Measurements from ENCODE around the gene MAMSTR.

Gene MAMSTR

GRCh38 chr19:48750351-48750750 is 30.8 kb upstream of the MAMSTR start (continued):
- TF ChIP-seq ZNF704 (tag by site-specific recombination; IDR thresholded peaks at IDR 0.05), result no peak
- TF ChIP-seq ZNF785 (tag by site-specific recombination; IDR thresholded peaks at IDR 0.05), result no peak

- H3K36me3 ChIP-seq (ENCODE audit: control insufficient read depth in 2 of 2, insufficient read depth in 1 of 2, low read length in 2 of 2), result no peaks in the 10 kb centered on the region
- H3K27ac ChIP-seq (ENCODE audit: extremely low read depth, low read depth, low read length), result no peak overlapping the region
- no peak overlapping the region for H3K4me3 ChIP-seq (ENCODE audit: low read depth, low read length)
- CTCF ChIA-PET, result no interaction called here
- peaks cover 3% of the 10 kb centered on the region; the same call in 1 of the 2 replicates for H3K4me1 ChIP-seq (ENCODE audit: control insufficient read depth, insufficient read depth, low read length)
- POLR2A ChIA-PET, result no interaction called here
- TF ChIP-seq ZNF146 (tag by site-specific recombination; IDR thresholded peaks at IDR 0.05), result no peak
- TF ChIP-seq ZNF121 (tag by site-specific recombination; IDR thresholded peaks at IDR 0.05), result no peak
- no peak for TF ChIP-seq KLF9 (tag by site-specific recombination; IDR thresholded peaks at IDR 0.05; ENCODE audit: low read depth)
- no peak for TF ChIP-seq MEIS1 (CRISPR knock-in tag; IDR thresholded peaks at IDR 0.05; ENCODE audit: borderline replicate concordance)
- no peak for TF ChIP-seq ZNF660 (tag by site-specific recombination; IDR thresholded peaks at IDR 0.05)
- TF ChIP-seq ZNF112 (tag by site-specific recombination; IDR thresholded peaks at IDR 0.05), result no peak
- TF ChIP-seq ZNF266 (tag by site-specific recombination; IDR thresholded peaks at IDR 0.05; ENCODE audit: low read depth), result no peak
- no peak for TF ChIP-seq GLI4 (tag by site-specific recombination; IDR thresholded peaks at IDR 0.05)
- no peak for TF ChIP-seq ZNF585B (tag by site-specific recombination; IDR thresholded peaks at IDR 0.05)
- no peak for TF ChIP-seq PBX3 (CRISPR knock-in tag; IDR thresholded peaks at IDR 0.05)
- TF ChIP-seq ZSCAN16 (tag by site-specific recombination; IDR thresholded peaks at IDR 0.05), result no peak
- TF ChIP-seq ZNF76 (tag by site-specific recombination; IDR thresholded peaks at IDR 0.05; ENCODE audit: borderline replicate concordance, low read depth), result no peak
- no peak for TF ChIP-seq GLIS2 (tag by site-specific recombination; IDR thresholded peaks at IDR 0.05)
- no peak for TF ChIP-seq ZNF544 (tag by site-specific recombination; IDR thresholded peaks at IDR 0.05)
- no peaks in the 10 kb centered on the region for H3K9me3 ChIP-seq (ENCODE audit: control insufficient read depth, insufficient read depth, low read depth, low read length)
These were observed 30.2 kb upstream of the MAMSTR start for GRCh38 chr19:48749571-48750198.

- H3K36me3 ChIP-seq (ENCODE audit: control insufficient read depth in 2 of 2, insufficient read depth in 1 of 2, low read length in 2 of 2), result no peaks in the 10 kb centered on the region
- H3K4me3 ChIP-seq (ENCODE audit: low read depth, low read length), result peak within 1 kb of the TSS; percentile 45
- POLR2A ChIA-PET, result interaction anchor here (0.5 to 2.5 kb wide), 9 partner anchors 8 to 642 kb away, joined by 3 to 18 read pairs (median 5); partner anchors contain the start of genes RPL18 and SPHK2
- H3K4me1 ChIP-seq (ENCODE audit: control insufficient read depth, insufficient read depth, low read length), result no peaks in the 10 kb centered on the region
- CTCF ChIA-PET, result interaction anchor here (0.6 to 1.5 kb wide), 7 partner anchors 8 to 84 kb away, joined by 3 to 5 read pairs (median 3); no protein-coding TSS in a partner anchor
- peak within 1 kb of the TSS; percentile 42; the same call in 1 of the 2 replicates for H3K27ac ChIP-seq (ENCODE audit: extremely low read depth, low read depth, low read length)
- no peaks in the 10 kb centered on the region for H3K9me3 ChIP-seq (ENCODE audit: control insufficient read depth, insufficient read depth, low read depth, low read length)
- peak; percentile 56; the same call in 1 of the 2 replicates for TF ChIP-seq ZSCAN30 (tag by site-specific recombination; IDR thresholded peaks at IDR 0.05)
- no peak for TF ChIP-seq ZNF561 (tag by site-specific recombination; IDR thresholded peaks at IDR 0.05; ENCODE audit: borderline replicate concordance)
- TF ChIP-seq TRIM28 (IDR thresholded peaks at IDR 0.05; ENCODE audit: borderline replicate concordance, low read length), result no peak
- peak; percentile 53; the same call in 1 of the 2 replicates for TF ChIP-seq SP3 (tag by site-specific recombination; IDR thresholded peaks at IDR 0.05)
- TF ChIP-seq GLIS2 (tag by site-specific recombination; IDR thresholded peaks at IDR 0.05), result peak; percentile 67; the same call in 1 of the 2 replicates
- TF ChIP-seq EGR2 (tag by site-specific recombination; IDR thresholded peaks at IDR 0.05; ENCODE audit: low read depth), result peak; percentile 74
- no peak for TF ChIP-seq ZNF341 (tag by site-specific recombination; IDR thresholded peaks at IDR 0.05; ENCODE audit: low read depth)
- peak; percentile 96 for TF ChIP-seq ZNF76 (tag by site-specific recombination; IDR thresholded peaks at IDR 0.05; ENCODE audit: borderline replicate concordance, low read depth)
- peak; percentile 52 for TF ChIP-seq SP2 (tag by site-specific recombination; IDR thresholded peaks at IDR 0.05)
- TF ChIP-seq ZBTB48 (tag by site-specific recombination; IDR thresholded peaks at IDR 0.05), result peak; percentile 68; the same call in 1 of the 2 replicates
- TF ChIP-seq ZNF791 (tag by site-specific recombination; IDR thresholded peaks at IDR 0.05), result no peak
- no peak for TF ChIP-seq SALL2 (tag by site-specific recombination; IDR thresholded peaks at IDR 0.05; ENCODE audit: borderline replicate concordance)
- TF ChIP-seq ZBTB26 (tag by site-specific recombination; optimal IDR thresholded peaks at IDR 0.05), result no peak
- peak; percentile 95 for TF ChIP-seq ATF2 (tag by site-specific recombination; IDR thresholded peaks at IDR 0.05; ENCODE audit: low read depth)
These were observed 27.4 kb upstream of the MAMSTR start, which contains the start of gene IZUMO1 for GRCh38 chr19:48746738-48747575. Gene IZUMO1, minus strand, starts transcription at chr19:48746909. Its CDS starts 1,050 bp downstream, at chr19:48745859.
